Duodenal mucosa (tissue), 2 donors: ENCODE results near the gene CLCNKB.
"Not testable (repeated sequence)": the region's sequence is repeated elsewhere in the genome, so short reads cannot be mapped to it uniquely, and the experiment has no call there.

Source experiments
- H3K27ac ChIP-seq: one replicate; pipeline ENCODE4 v1.7.0; 2013; ENCODE audit warnings: low read depth, low read length
- H3K27me3 ChIP-seq, 2 donors: one replicate each; pipeline ENCODE4 v1.7.0; 2013; ENCODE audit warnings: low read length in 2 of 2, control low read depth in 1 of 2; ENCODE audit not compliant: insufficient read depth in 2 of 2, control insufficient read depth in 1 of 2
- H3K36me3 ChIP-seq, 2 donors: one replicate each; pipeline ENCODE4 v1.7.0; 2013; ENCODE audit warnings: low read length in 2 of 2, control low read depth in 1 of 2; ENCODE audit not compliant: insufficient read depth in 2 of 2, control insufficient read depth in 1 of 2
- H3K4me1 ChIP-seq, 2 donors: one replicate each; pipeline ENCODE4 v1.7.0; 2013; ENCODE audit warnings: low read length in 2 of 2, control low read depth in 1 of 2; ENCODE audit not compliant: insufficient read depth in 2 of 2, control insufficient read depth in 1 of 2
- H3K4me3 ChIP-seq, 2 donors: one replicate each; pipeline ENCODE4 v1.7.0; 2013; ENCODE audit warnings: low read length in 2 of 2, low read depth in 1 of 2
- H3K9ac ChIP-seq, 2 donors: one replicate each; pipeline ENCODE4 v1.7.0; 2013; ENCODE audit warnings: low read length in 2 of 2, low read depth in 1 of 2
- H3K9me3 ChIP-seq, 2 donors: one replicate each; pipeline ENCODE4 v1.7.0; 2013; ENCODE audit warnings: low read length in 2 of 2, control low read depth in 1 of 2; ENCODE audit not compliant: control insufficient read depth in 1 of 2

Gene CLCNKB

DNA sequence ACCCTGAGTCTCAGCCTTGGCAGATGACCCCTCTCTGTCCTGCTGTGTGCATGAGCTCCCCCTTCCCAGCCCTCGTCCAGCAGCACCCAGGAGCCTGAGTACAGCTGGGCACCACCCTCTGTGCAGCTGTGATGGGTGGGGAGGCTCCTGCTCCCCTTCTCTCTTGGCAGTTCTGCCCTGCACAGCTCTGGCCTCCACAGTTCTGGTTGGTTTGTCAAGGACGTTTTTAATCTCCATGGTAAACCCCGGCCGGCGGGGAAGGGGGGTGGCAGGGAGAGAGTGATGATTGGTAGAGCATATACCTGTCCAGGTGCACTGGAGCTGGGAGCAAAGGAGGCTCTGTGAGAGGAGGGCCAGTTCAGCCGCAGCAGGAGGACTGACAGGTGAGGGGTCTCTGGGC, 21.9 kb upstream of the CLCNKB start, which contains the start of gene CLCNKA:
CLCNKA (plus strand) TSS at position 356 of the 400 bp plus-strand sequence. CDS start 584 bp downstream, outside the sequence.
- Histone ChIP-seq H3K27ac (peak within 1 kb of the TSS; percentile 18), H3K9ac (no peak within 1 kb of the TSS), H3K4me1 (peaks cover 0 to 6% of the 10 kb centered on the region in 2 donors), H3K36me3 (no peaks in the 10 kb centered on the region), H3K4me3 (no peak within 1 kb of the TSS), H3K27me3 (no peaks in the 10 kb centered on the region), H3K9me3 (no peaks in the 10 kb centered on the region)

DNA sequence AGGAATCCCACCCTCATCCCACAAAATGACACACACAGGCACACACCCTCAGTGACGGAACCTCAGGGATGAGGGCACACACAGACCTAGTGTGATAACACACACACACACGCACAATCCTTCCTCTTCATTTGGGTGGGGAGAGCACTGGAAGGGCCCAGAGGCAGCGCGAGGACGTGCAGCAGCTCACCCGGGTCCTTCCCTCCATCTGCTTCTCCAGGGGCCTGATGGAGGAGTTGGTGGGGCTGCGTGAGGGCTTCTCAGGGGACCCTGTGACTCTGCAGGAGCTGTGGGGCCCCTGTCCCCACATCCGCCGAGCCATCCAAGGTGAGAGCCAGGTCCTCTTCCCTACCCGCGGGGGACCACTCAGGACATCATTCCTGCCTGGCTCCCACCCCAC, 21.2 kb upstream of the CLCNKB start:
- Histone ChIP-seq H3K9me3 (no peaks in the 10 kb centered on the region), H3K4me3 (no peak overlapping the region), H3K36me3 (no peaks in the 10 kb centered on the region), H3K9ac (no peak overlapping the region), H3K27ac (no peak overlapping the region), H3K4me1 (peaks cover 0 to 6% of the 10 kb centered on the region in 2 donors), H3K27me3 (peaks cover 0 to 3% of the 10 kb centered on the region in 2 donors)

DNA sequence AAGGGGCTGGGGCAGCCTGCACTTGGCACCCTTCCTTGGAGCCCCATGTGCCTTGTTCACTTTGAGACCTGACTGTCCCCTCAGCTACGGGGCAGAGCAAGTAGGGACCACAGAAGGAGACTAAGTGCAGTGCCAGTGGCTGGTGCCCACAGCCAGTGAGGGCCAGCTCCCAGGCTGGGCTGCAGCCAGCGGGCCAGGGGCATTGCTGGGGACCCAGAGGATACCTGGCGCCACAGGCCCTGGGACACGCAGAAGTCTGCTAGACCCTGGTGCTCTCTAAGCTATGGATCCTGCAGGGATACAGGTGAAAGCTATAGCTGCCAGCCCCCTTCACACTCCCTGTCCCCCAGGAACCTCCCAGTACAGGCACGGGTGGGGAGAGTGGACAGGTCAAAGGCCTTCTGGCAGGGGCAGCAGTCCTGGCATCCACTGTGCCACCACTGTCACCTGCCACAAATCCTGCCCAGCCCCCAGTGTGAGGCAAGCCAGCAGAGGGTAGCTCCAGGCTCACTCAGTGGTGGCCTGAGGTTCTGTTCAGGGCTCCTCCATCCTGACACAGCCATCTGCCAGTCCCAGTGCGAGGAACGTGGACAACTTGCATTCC, 20.4 kb upstream of the CLCNKB start:
- H3K9me3 ChIP-seq, result no peaks in the 10 kb centered on the region
- H3K36me3 ChIP-seq, result no peaks in the 10 kb centered on the region
- peaks cover 3 to 4% of the 10 kb centered on the region in 2 donors for H3K27me3 ChIP-seq
- H3K9ac ChIP-seq, result no peak overlapping the region
- H3K4me1 ChIP-seq, result peaks cover 0 to 2% of the 10 kb centered on the region in 2 donors
- no peak overlapping the region for H3K27ac ChIP-seq
- no peak overlapping the region for H3K4me3 ChIP-seq

DNA sequence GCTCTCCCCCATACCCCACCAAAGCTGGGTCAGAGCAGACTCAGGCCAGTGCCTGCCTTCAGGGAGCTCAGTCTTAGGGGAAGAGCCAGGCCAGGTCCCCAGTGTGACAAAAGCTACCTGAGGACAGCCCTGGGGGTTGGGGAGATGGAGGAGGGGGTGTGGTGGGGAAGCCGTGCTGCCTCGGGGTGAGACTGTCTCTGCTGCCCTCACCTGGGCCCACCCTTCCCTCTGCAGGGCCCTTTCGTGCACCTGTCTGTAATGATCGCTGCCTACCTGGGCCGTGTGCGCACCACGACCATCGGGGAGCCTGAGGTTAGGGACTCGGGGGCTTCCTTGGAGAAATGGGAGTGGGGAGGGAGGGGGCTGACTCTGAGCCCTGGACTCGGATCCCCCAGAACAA, 17.3 kb upstream of the CLCNKB start:
- H3K9ac ChIP-seq, H3K27me3 ChIP-seq, H3K27ac ChIP-seq, H3K36me3 ChIP-seq, H3K4me3 ChIP-seq, H3K9me3 ChIP-seq, H3K4me1 ChIP-seq: not testable (repeated sequence)

DNA sequence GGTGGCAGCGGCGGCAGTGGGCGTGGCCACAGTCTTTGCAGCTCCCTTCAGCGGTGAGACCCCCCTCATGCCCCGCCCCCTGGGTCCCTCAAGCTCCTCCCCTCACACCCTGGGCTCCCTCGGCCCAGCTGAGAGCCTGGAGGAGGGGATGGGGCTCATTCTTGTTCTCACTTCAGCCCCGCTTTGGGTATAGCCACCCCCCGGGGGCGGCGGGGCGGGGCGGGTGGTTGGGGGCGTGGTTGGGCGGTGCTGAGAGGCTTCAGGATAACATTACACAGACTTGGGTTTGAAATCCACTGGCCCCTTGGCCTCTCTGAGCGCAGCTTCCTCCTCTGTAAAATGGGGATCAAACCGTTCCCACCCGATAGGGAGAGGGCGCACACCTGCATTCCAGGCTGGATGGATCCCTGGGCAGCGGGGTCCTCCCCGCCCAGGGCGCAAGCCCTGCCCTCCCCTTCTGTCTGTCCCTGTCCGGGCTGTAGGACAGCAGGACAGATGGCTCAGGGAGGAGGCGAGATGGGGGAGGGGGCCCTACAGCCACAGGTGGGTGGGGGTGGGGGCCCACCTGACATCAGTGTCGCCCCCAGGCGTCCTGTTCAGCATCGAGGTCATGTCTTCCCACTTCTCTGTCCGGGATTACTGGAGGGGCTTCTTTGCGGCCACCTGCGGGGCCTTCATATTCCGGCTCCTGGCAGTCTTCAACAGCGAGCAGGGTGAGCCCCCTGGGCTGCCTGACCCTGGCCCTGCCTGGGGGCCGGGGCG, 16.7 kb upstream of the CLCNKB start:
- Histone ChIP-seq H3K4me1 (no peaks in the 10 kb centered on the region), H3K27ac (no peak overlapping the region), H3K27me3 (peaks cover 3 to 9% of the 10 kb centered on the region in 2 donors), H3K9ac (no peak overlapping the region), H3K4me3 (no peak overlapping the region), H3K36me3 (no peaks in the 10 kb centered on the region), H3K9me3 (no peaks in the 10 kb centered on the region)

DNA sequence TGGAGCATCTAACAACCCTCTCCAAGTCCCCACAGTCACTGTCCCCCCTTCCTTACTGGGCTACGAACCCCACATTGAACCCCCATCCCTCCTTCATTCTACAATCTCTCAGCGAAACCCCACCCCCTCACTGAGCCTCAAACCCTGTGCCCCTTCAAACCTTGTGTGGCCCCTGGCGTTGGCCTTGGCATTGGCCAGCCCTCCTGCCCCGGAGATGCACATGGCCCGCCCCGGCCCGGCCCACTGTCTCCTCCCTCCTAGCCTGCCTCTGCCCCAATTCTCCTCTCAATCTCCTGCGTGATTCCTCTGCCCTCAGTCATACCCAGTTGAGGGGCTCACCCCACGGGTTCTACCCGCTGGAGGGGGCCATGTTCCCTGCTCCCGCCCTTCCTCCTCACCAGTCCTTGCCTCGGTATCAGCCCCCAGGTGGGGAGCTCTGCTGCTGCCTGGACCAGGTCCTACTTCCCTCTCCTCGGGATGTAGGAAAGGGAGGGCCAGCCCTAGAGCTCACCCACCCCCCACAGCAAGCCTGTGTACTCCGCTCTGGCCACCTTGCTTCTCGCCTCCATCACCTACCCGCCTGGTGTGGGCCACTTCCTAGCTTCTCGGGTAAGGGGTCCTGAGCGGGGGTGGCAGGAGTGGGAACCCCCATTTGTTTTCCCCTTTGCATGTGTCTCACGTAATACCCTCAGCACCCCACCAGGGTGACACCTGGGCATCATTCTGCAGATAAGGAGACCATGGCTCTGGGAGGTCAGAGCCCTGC, 15.2 kb upstream of the CLCNKB start:
- H3K27me3 ChIP-seq, result peaks cover 3 to 9% of the 10 kb centered on the region in 2 donors
- no peaks in the 10 kb centered on the region for H3K9me3 ChIP-seq
- no peak overlapping the region for H3K27ac ChIP-seq
- H3K9ac ChIP-seq, result no peak overlapping the region
- H3K4me1 ChIP-seq, result no peaks in the 10 kb centered on the region
- no peaks in the 10 kb centered on the region for H3K36me3 ChIP-seq
- H3K4me3 ChIP-seq, result no peak overlapping the region

DNA sequence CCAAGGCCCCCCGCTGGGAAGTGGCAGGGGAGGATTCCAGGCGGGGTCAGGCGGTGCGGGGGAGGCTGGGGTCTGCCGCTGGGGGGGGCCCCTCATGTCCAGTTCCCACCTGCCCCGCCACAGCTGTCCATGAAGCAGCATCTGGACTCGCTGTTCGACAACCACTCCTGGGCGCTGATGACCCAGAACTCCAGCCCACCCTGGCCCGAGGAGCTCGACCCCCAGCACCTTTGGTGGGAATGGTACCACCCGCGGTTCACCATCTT, 14.6 kb upstream of the CLCNKB start:
- H3K9me3 ChIP-seq, H3K9ac ChIP-seq, H3K36me3 ChIP-seq, H3K27me3 ChIP-seq, H3K4me1 ChIP-seq, H3K27ac ChIP-seq, H3K4me3 ChIP-seq: not testable (repeated sequence)

DNA sequence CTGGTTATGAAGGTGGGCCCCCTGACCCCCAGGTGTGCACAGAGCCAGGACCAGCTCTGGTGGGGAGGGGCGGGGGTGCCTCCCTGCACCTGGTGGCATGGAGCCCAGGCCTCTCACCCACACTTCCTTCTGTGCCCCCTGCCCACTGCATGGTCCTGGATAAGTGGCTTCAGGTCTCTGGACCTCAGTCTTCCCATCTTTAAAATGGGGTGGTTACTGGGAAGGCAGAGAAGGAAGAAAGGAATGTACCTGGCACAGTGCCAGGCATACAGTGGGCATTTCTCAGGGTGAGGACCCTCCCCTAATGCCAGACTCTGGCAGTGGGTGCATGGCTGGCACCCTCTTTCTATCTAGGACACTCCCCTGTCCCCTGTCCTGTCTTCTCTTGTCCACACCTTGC, 14.3 kb upstream of the CLCNKB start:
- Histone ChIP-seq H3K27ac (no peak overlapping the region), H3K27me3 (peaks cover 3 to 9% of the 10 kb centered on the region in 2 donors), H3K4me3 (no peak overlapping the region), H3K4me1 (no peaks in the 10 kb centered on the region), H3K9ac (no peak overlapping the region), H3K36me3 (no peaks in the 10 kb centered on the region), H3K9me3 (no peaks in the 10 kb centered on the region)

DNA sequence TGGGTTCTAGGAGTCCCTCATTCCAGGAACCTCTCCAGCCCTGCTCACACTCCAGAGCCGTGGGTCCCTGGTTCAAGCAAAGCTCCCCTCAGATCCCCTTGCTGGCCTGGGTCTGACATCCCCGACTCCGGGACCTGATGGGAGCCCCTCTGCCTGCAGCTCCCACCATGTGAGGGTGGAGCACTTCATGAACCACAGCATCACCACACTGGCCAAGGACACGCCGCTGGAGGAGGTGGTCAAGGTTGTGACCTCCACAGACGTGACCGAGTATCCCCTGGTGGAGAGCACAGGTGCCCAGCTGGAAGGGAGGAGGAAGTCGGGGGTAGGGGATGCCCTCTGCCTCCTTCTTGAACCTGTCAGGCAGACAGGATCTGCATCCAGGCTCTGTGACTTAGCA, 12.0 kb upstream of the CLCNKB start:
- peaks cover 3 to 9% of the 10 kb centered on the region in 2 donors for H3K27me3 ChIP-seq
- no peak overlapping the region for H3K4me3 ChIP-seq
- H3K9ac ChIP-seq, result no peak overlapping the region
- H3K9me3 ChIP-seq, result no peaks in the 10 kb centered on the region
- H3K4me1 ChIP-seq, result no peaks in the 10 kb centered on the region
- no peaks in the 10 kb centered on the region for H3K36me3 ChIP-seq
- no peak overlapping the region for H3K27ac ChIP-seq

DNA sequence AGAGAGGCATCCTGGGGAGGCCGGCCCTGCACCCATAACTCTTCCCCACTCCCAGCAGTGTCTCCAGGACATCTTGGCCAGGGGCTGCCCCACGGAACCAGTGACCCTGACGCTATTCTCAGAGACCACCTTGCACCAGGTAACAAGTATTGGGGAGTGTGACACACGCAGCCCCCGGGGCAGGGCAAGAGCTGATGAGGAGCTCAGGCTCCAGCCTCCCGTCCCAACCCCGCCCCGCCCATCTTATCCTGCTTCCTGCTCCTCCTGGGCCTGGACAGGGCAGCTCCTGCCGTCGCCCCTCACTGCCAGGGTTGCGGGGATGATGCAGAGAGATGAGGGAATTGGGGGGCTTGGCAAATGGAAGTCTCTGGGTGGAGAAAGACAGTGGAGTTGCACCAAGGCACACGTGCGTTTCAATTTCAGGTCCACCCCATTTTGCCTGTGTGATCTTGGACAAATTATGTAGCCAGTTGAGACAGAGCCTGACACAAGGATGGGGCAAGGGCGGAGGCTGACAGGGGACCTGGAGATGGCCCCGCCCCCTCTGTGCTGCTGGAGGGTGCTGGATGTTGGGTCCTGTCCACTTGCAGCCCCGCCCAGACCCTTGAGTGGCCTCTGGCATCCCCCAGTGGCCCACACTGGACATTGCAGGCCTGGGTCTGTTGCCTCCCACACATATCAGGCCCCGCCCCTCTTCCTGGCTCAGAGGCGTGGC, 11.0 kb upstream of the CLCNKB start:
- Histone ChIP-seq H3K27me3 (peaks cover 3 to 6% of the 10 kb centered on the region in 2 donors), H3K9me3 (no peaks in the 10 kb centered on the region), H3K4me3 (no peak overlapping the region), H3K4me1 (no peaks in the 10 kb centered on the region), H3K36me3 (no peaks in the 10 kb centered on the region), H3K27ac (no peak overlapping the region), H3K9ac (no peak overlapping the region)
